Endothelial cell of umbilical vein (primary cell): ENCODE results near the gene MALAT1.

Source experiments
- EZH2 ChIP-seq: IDR thresholded peaks from 2 replicates; pipeline ENCODE4 v1.6.1; 2012; ENCODE audit warnings: borderline replicate concordance, low read depth, mild to moderate bottlenecking, moderate library complexity, low read length, inconsistent platforms; ENCODE audit not compliant: severe bottlenecking
- MAX ChIP-seq: IDR thresholded peaks from 2 replicates; pipeline ENCODE4 v1.6.1; 2011; ENCODE audit not compliant: insufficient read depth, insufficient read length
- MYC ChIP-seq: IDR thresholded peaks from one replicate; pipeline ENCODE4 v1.6.1; 2011; ENCODE audit warnings: mild to moderate bottlenecking, low read depth, low read length
- POLR2A ChIP-seq: IDR thresholded peaks from 2 replicates; pipeline ENCODE4 v1.6.1; 2012; ENCODE audit warnings: low read depth, mild to moderate bottlenecking, control low read depth, low read length
- POLR2AphosphoS5 ChIP-seq: IDR thresholded peaks from 2 replicates; pipeline ENCODE4 v1.6.1; 2012; ENCODE audit warnings: low read depth, mild to moderate bottlenecking, control low read depth, low read length, moderate library complexity; ENCODE audit not compliant: insufficient read depth
- TF ChIP-seq, protein P1 (sequence below), 2 donors: IDR thresholded peaks; 1 replicate in 1 of 2; 2 replicates in 1 of 2; pipeline ENCODE4 v1.5.1; 2011; ENCODE audit warnings: low read length in 2 of 2, mild to moderate bottlenecking in 2 of 2, moderate library complexity in 2 of 2, control low read depth in 1 of 2, inconsistent platforms in 1 of 2, low read depth in 1 of 2; ENCODE audit not compliant: insufficient read depth in 1 of 2; ENCODE audit errors: extremely low read depth in 1 of 2

DNA sequence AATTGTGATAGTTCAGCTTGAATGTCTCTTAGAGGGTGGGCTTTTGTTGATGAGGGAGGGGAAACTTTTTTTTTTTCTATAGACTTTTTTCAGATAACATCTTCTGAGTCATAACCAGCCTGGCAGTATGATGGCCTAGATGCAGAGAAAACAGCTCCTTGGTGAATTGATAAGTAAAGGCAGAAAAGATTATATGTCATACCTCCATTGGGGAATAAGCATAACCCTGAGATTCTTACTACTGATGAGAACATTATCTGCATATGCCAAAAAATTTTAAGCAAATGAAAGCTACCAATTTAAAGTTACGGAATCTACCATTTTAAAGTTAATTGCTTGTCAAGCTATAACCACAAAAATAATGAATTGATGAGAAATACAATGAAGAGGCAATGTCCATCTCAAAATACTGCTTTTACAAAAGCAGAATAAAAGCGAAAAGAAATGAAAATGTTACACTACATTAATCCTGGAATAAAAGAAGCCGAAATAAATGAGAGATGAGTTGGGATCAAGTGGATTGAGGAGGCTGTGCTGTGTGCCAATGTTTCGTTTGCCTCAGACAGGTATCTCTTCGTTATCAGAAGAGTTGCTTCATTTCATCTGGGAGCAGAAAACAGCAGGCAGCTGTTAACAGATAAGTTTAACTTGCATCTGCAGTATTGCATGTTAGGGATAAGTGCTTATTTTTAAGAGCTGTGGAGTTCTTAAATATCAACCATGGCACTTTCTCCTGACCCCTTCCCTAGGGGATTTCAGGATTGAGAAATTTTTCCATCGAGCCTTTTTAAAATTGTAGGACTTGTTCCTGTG lies 3.9 kb downstream of the MALAT1 start:
- TF ChIP-seq, protein P1, sequence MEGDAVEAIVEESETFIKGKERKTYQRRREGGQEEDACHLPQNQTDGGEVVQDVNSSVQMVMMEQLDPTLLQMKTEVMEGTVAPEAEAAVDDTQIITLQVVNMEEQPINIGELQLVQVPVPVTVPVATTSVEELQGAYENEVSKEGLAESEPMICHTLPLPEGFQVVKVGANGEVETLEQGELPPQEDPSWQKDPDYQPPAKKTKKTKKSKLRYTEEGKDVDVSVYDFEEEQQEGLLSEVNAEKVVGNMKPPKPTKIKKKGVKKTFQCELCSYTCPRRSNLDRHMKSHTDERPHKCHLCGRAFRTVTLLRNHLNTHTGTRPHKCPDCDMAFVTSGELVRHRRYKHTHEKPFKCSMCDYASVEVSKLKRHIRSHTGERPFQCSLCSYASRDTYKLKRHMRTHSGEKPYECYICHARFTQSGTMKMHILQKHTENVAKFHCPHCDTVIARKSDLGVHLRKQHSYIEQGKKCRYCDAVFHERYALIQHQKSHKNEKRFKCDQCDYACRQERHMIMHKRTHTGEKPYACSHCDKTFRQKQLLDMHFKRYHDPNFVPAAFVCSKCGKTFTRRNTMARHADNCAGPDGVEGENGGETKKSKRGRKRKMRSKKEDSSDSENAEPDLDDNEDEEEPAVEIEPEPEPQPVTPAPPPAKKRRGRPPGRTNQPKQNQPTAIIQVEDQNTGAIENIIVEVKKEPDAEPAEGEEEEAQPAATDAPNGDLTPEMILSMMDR (IDR thresholded peaks at IDR 0.05; ENCODE audit: extremely low read depth in 1 of 2, insufficient read depth in 1 of 2, low read depth in 1 of 2, low read length in 2 of 2), result no peak
- TF ChIP-seq EZH2 (no peak), MYC (no peak), POLR2A (peak; percentile 83), POLR2AphosphoS5 (peak; percentile 67), MAX (no peak)
